IMR-90 (cell line): ENCODE data around the gene CAMTA1. TPM values are rescaled to one million over a fixed set of nuclear protein-coding genes. Genes with fewer than 3 reads are reported as not detected.
A peak's percentile ranks its signal among the peaks of the same experiment; 100 is the strongest.

Experiments used
- ATAC-seq: fragments of 200-7000 bp; cut with Tn5 transposase; 2 replicates; pipeline ENCODE4 v1.9.1; 2020; ENCODE audit warnings: low read depth, mild to moderate bottlenecking, moderate library complexity
- BruUV-seq: library from RNA; stranded (reverse); fragments of 400-500 nt; replicated peaks from 2 replicates; lab custom pipeline; 2021; lab: Mats Ljungman, UMichigan
- CTCF ChIA-PET: fragments of 300-600 bp; formaldehyde crosslinking; extraction: SDS; loops from one replicate; lab custom pipeline; 2021; ENCODE audit warnings: antibody characterized with exemption; lab: Yijun Ruan, JAX
- POLR2A ChIA-PET: fragments of 300-600 bp; sonication (Branson Sonifier 250); formaldehyde crosslinking; loops from one replicate; lab custom pipeline; 2022; ENCODE audit warnings: antibody characterized with exemption; ENCODE audit not compliant: unreplicated experiment; lab: Charles Lee
- DNase-seq: peaks from one replicate; pipeline ENCODE4 v3.0.0; 2013
- H2AFZ ChIP-seq: replicated peaks from 2 replicates; pipeline ENCODE3; 2013; ENCODE audit warnings: low read length, mild to moderate bottlenecking; ENCODE audit not compliant: poor library complexity
- H2AK5ac ChIP-seq: 2 replicates; pipeline ENCODE4 v1.6.1; 2013; ENCODE audit warnings: low read depth, low read length, inconsistent platforms
- H2AK9ac ChIP-seq: replicated peaks from 2 replicates; pipeline ENCODE3; 2013; ENCODE audit warnings: mild to moderate bottlenecking, low read depth, low read length, moderate library complexity; ENCODE audit not compliant: poor library complexity
- H2BK120ac ChIP-seq: 2 replicates; pipeline ENCODE4 v1.6.1; 2013; ENCODE audit warnings: low read depth, low read length, inconsistent platforms
- H2BK15ac ChIP-seq: 3 replicates; pipeline ENCODE4 v1.6.1; 2013; ENCODE audit warnings: low read depth, low read length, inconsistent platforms
- H2BK20ac ChIP-seq: 2 replicates; pipeline ENCODE4 v1.6.1; 2013; ENCODE audit warnings: low read depth, mild to moderate bottlenecking, inconsistent platforms, low read length, moderate library complexity
- H2BK5ac ChIP-seq: 2 replicates; pipeline ENCODE4 v1.6.1; 2013; ENCODE audit warnings: mild to moderate bottlenecking, low read depth, low read length, inconsistent platforms; ENCODE audit not compliant: poor library complexity, severe bottlenecking
- H3K14ac ChIP-seq: replicated peaks from 2 replicates; pipeline ENCODE4 v1.6.1; 2013; ENCODE audit warnings: low read depth, low read length, inconsistent platforms
- H3K18ac ChIP-seq: 2 replicates; pipeline ENCODE4 v1.6.1; 2013; ENCODE audit warnings: low read depth, low read length, control low read depth
- H3K23ac ChIP-seq: 2 replicates; pipeline ENCODE4 v1.6.1; 2013; ENCODE audit warnings: low read depth, low read length, inconsistent platforms
- H3K27ac ChIP-seq: 2 replicates; pipeline ENCODE4 v1.5.1; 2013; ENCODE audit warnings: mild to moderate bottlenecking, control low read depth, low read length; ENCODE audit not compliant: insufficient read depth
- H3K27me3 ChIP-seq: 2 replicates; pipeline ENCODE4 v1.6.1; 2013; ENCODE audit warnings: low read length; ENCODE audit not compliant: control insufficient read depth, insufficient read depth
- H3K36me3 ChIP-seq: 2 replicates; pipeline ENCODE4 v1.6.1; 2013; ENCODE audit warnings: low read length, mixed read lengths; ENCODE audit not compliant: control insufficient read depth, insufficient read depth
- H3K4ac ChIP-seq: 2 replicates; pipeline ENCODE4 v1.6.1; 2013; ENCODE audit warnings: low read depth, low read length, inconsistent platforms
- H3K4me1 ChIP-seq: 2 replicates; pipeline ENCODE4 v1.6.1; 2013; ENCODE audit warnings: low read length, mixed read lengths; ENCODE audit not compliant: control insufficient read depth, insufficient read depth
- H3K4me2 ChIP-seq: 2 replicates; pipeline ENCODE4 v1.6.1; 2013; ENCODE audit warnings: low read depth, mild to moderate bottlenecking, control low read depth, low read length, moderate library complexity
- H3K4me3 ChIP-seq: 2 replicates; pipeline ENCODE4 v1.5.1; 2013; ENCODE audit warnings: low read depth, mild to moderate bottlenecking, control low read depth, low read length, moderate library complexity; ENCODE audit not compliant: insufficient read depth
- H3K56ac ChIP-seq: 2 replicates; pipeline ENCODE4 v1.6.1; 2013; ENCODE audit warnings: low read length, inconsistent platforms; ENCODE audit not compliant: insufficient read depth; ENCODE audit errors: extremely low read depth
- H3K79me1 ChIP-seq, 2 experiments: 2 replicates each; pipeline ENCODE4 v1.6.1; 2013; ENCODE audit warnings: low read length in 2 of 2, inconsistent platforms in 1 of 2, low read depth in 1 of 2
- H3K9ac ChIP-seq: 2 replicates; pipeline ENCODE4 v1.6.1; 2013; ENCODE audit warnings: low read depth, low read length, control low read depth
- H3K9me1 ChIP-seq: 2 replicates; pipeline ENCODE4 v1.6.1; 2013; ENCODE audit warnings: low read length, inconsistent platforms; ENCODE audit not compliant: insufficient read depth
- H3K9me3 ChIP-seq: 2 replicates; pipeline ENCODE4 v1.6.1; 2013; ENCODE audit warnings: low read length; ENCODE audit not compliant: control insufficient read depth, insufficient read depth
- H4K20me1 ChIP-seq: 2 replicates; pipeline ENCODE4 v1.6.1; 2013; ENCODE audit warnings: low read length, inconsistent platforms; ENCODE audit not compliant: insufficient read depth
- H4K5ac ChIP-seq: 2 replicates; pipeline ENCODE4 v1.6.1; 2013; ENCODE audit warnings: mild to moderate bottlenecking, low read depth, low read length, control low read depth
- H4K8ac ChIP-seq, 2 experiments: 2 replicates each; pipeline ENCODE4 v1.6.1; 2013; ENCODE audit warnings: low read depth in 2 of 2, low read length in 2 of 2, control low read depth in 1 of 2, inconsistent platforms in 1 of 2
- H4K91ac ChIP-seq: 2 replicates; pipeline ENCODE4 v1.6.1; 2013; ENCODE audit warnings: low read depth, low read length, inconsistent platforms; ENCODE audit not compliant: insufficient read depth
- BHLHE40 ChIP-seq: fragments of 150-350 bp; IDR thresholded peaks from 2 replicates; pipeline ENCODE4 v1.6.1; 2016; ENCODE audit warnings: mild to moderate bottlenecking, low read depth, low read length
- CEBPB ChIP-seq: IDR thresholded peaks from 2 replicates; pipeline ENCODE4 v1.6.1; 2012; ENCODE audit warnings: low read depth, low read length, improper control_type of control experiment
- MAZ ChIP-seq: IDR thresholded peaks from 2 replicates; pipeline ENCODE4 v1.6.1; 2012; ENCODE audit warnings: low read depth, mild to moderate bottlenecking, low read length, improper control_type of control experiment, moderate library complexity, borderline replicate concordance
- USF2 ChIP-seq: fragments of 150-350 bp; IDR thresholded peaks from 2 replicates; pipeline ENCODE4 v1.6.1; 2017; ENCODE audit warnings: mild to moderate bottlenecking, antibody characterized with exemption, low read length, low read depth
- WGBS, 2 experiments: methylation state at CpG; one replicate each; pipeline versions ENCODE4 v1.1.5 to v1.1.7; 2013; ENCODE audit warnings: missing lambda C conversion rate in 2 of 2; ENCODE audit not compliant: insufficient read length in 1 of 2; ENCODE audit errors: extremely low coverage in 2 of 2; 5-methylcytosine and 5-hydroxymethylcytosine counted together
- dilution Hi-C: fragments of 300-500 bp; cut with HindIII; formaldehyde crosslinking; loops from one replicate; pipeline ENCODE4 v1.14.3; 2018; ENCODE audit warnings: low sequenced_read_pairs; ENCODE audit not compliant: unreplicated experiment
- in situ Hi-C: fragments of 300-500 bp; cut with MboI; formaldehyde crosslinking; loops from 3 replicates; pipeline ENCODE4 v1.14.3; 2019; ENCODE audit warnings: low sequenced_read_pairs, inconsistent platforms, mixed read lengths
- intact Hi-C: fragments of 100-400 bp; cut with micrococcal nuclease; formaldehyde crosslinking; loops from 2 replicates; pipeline ENCODE4 v1.10.0; 2022
- polyA plus RNA-seq, 3 experiments: library from polyadenylated mRNA; depleted of rRNA; stranded (reverse); fragments of >200 nt; gene quantifications; 2 replicates each; pipeline ENCODE4 v1.2.3, GENCODE V29; 2012; ENCODE audit warnings: low replicate concordance in 1 of 3
- total RNA-seq: library from RNA; depleted of rRNA; stranded (reverse); fragments of >200 nt; gene quantifications from 2 replicates; pipeline ENCODE4 v1.2.3, GENCODE V29; 2012

Gene CAMTA1
- total and polyA plus RNA-seq, 2 of the 4 experiments (the other 2 are of a cell fraction), result 35.5 to 74.3 TPM

- no peak overlapping the region for H2AK5ac ChIP-seq
- no peak for TF ChIP-seq MAZ
- TF ChIP-seq BHLHE40, result no peak
- no peak for TF ChIP-seq USF2
- TF ChIP-seq CEBPB, result no peak
- H2AK9ac ChIP-seq, result peak overlapping the region; percentile 9
- POLR2A ChIA-PET, result no interaction called here
- H3K79me1 ChIP-seq, result no peaks in the 10 kb centered on the region
- ATAC-seq (no peak), DNase-seq (no peak)
- H3K27me3 ChIP-seq, result no peaks in the 10 kb centered on the region
- no peak overlapping the region for H3K4me3 ChIP-seq
- H3K14ac ChIP-seq, result no peak overlapping the region
- no peak overlapping the region for H4K91ac ChIP-seq
- no peak overlapping the region for H4K5ac ChIP-seq
- H2BK5ac ChIP-seq, result no peak overlapping the region
- H3K18ac ChIP-seq, result no peak overlapping the region
- 0 out of 2 replicates have a peak, but pooled peaks cover 2% of the 10 kb centered on the region for H3K9me1 ChIP-seq
- no peak overlapping the region for H4K8ac ChIP-seq
- 90% methylated on average over 1 of the region's 9 CpGs; no CpG with 5 or more reads in 1 of the 2 experiments for WGBS, 2 experiments
- CTCF ChIA-PET, result interaction anchor here (0.5 kb wide), 1 partner anchor 30 kb away, joined by 3 read pairs; no protein-coding TSS in a partner anchor
- dilution Hi-C loops, result no loop called here
- H4K20me1 ChIP-seq, result no peaks in the 10 kb centered on the region
- H3K4ac ChIP-seq, result no peak overlapping the region
- no peak overlapping the region for H3K23ac ChIP-seq
- BruUV-seq, result no TSS peak
- H3K4me1 ChIP-seq, result peaks cover 5% of the 10 kb centered on the region; the same call in 1 of the 2 replicates
- intact Hi-C loops, result no loop called here
- no peak overlapping the region for H2BK20ac ChIP-seq
- no peak overlapping the region for H2BK120ac ChIP-seq
- H2AFZ ChIP-seq, result no peak overlapping the region
- H3K36me3 ChIP-seq, result no peaks in the 10 kb centered on the region
- in situ Hi-C loops, result no loop called here
- H3K27ac ChIP-seq, result no peak overlapping the region
- H2BK15ac ChIP-seq, result no peak overlapping the region
- H3K4me2 ChIP-seq, result no peak overlapping the region
- H3K9me3 ChIP-seq, result no peaks in the 10 kb centered on the region
- H3K9ac ChIP-seq, result no peak overlapping the region
- H3K56ac ChIP-seq, result no peak overlapping the region
Observed at GRCh38 chr1:7420098-7420445, 634.8 kb downstream of the CAMTA1 start.
